ENCODE measurements around the gene FLYWCH2. TPM values are rescaled to one million over a fixed set of nuclear protein-coding genes. Genes with fewer than 3 reads are reported as not detected.

FLYWCH2 gene
- total and polyA plus RNA-seq, 2 of the 8 experiments (the other 6 are each of a cell fraction or from before 2014, with no cell fraction given), result 16.4 to 30.7 TPM

DNA sequence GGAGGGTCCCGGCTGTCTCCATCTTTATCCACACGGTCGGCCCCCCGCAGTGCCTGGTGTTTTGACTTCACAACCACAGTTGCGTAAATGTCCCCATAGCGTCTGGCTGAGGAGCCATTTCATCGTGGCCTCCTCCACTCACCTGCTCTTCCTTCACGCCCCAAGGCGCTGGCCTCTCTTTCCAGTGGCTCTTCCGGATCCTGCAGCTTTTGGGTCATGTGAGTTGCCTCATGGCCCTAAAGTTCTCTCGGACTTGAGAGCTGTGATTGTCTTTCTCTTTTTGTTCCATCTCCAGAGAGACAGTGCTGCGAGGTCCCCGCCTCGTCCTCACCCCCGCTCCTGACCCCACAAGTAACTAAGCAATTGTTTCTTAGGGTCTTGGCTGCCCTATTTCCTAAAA is 51.4 kb downstream of the FLYWCH2 start (continued):
- TF ChIP-seq CEBPB (IDR thresholded peaks at IDR 0.05; ENCODE audit: low read depth, low read length) (no peak), SUZ12 (IDR thresholded peaks at IDR 0.05; ENCODE audit: low read length) (no peak), SIRT6 (IDR thresholded peaks at IDR 0.05; ENCODE audit: low read length) (no peak)
